ENCODE data around the gene MLC1.

The MLC1 gene

GRCh38 chr22:50078761-50079160, 6.5 kb downstream of the MLC1 start:
- H3K9me3 ChIP-seq (ENCODE audit: control insufficient read depth, low read length) = no peaks in the 10 kb centered on the region
- H3K27ac ChIP-seq (ENCODE audit: insufficient read depth, low read length, poor library complexity, severe bottlenecking) = no peak overlapping the region
- no peaks in the 10 kb centered on the region for H3K36me3 ChIP-seq (ENCODE audit: control insufficient read depth, insufficient read depth, low read length)
- H3K27me3 ChIP-seq (replicated peaks; ENCODE audit: control insufficient read depth, insufficient read depth, low read length, poor library complexity, severe bottlenecking) = no peaks in the 10 kb centered on the region
- no peak for DNase-seq
- H3K4me3 ChIP-seq (ENCODE audit: insufficient read depth, low read depth, low read length, poor library complexity, severe bottlenecking) = no peak overlapping the region
- no peaks in the 10 kb centered on the region for H3K4me1 ChIP-seq (ENCODE audit: control insufficient read depth, insufficient read depth, low read length, poor library complexity, severe bottlenecking)

GRCh38 chr22:50078246-50078645, 7.0 kb downstream of the MLC1 start:
- Histone ChIP-seq H3K27me3 (replicated peaks; ENCODE audit: control insufficient read depth, insufficient read depth, low read length, poor library complexity, severe bottlenecking) (no peaks in the 10 kb centered on the region), H3K4me1 (ENCODE audit: control insufficient read depth, insufficient read depth, low read length, poor library complexity, severe bottlenecking) (no peaks in the 10 kb centered on the region), H3K36me3 (ENCODE audit: control insufficient read depth, insufficient read depth, low read length) (no peaks in the 10 kb centered on the region), H3K9me3 (ENCODE audit: control insufficient read depth, low read length) (no peaks in the 10 kb centered on the region), H3K27ac (ENCODE audit: insufficient read depth, low read length, poor library complexity, severe bottlenecking) (no peak overlapping the region), H3K4me3 (ENCODE audit: insufficient read depth, low read depth, low read length, poor library complexity, severe bottlenecking) (no peak overlapping the region)
- no peak for DNase-seq

GRCh38 chr22:50076646-50077535, 8.3 kb downstream of the MLC1 start:
- Histone ChIP-seq H3K4me1 (ENCODE audit: control insufficient read depth, insufficient read depth, low read length, poor library complexity, severe bottlenecking) (no peaks in the 10 kb centered on the region), H3K27me3 (replicated peaks; ENCODE audit: control insufficient read depth, insufficient read depth, low read length, poor library complexity, severe bottlenecking) (no peaks in the 10 kb centered on the region), H3K27ac (ENCODE audit: insufficient read depth, low read length, poor library complexity, severe bottlenecking) (no peak overlapping the region), H3K9me3 (ENCODE audit: control insufficient read depth, low read length) (no peaks in the 10 kb centered on the region), H3K36me3 (ENCODE audit: control insufficient read depth, insufficient read depth, low read length) (no peaks in the 10 kb centered on the region), H3K4me3 (ENCODE audit: insufficient read depth, low read depth, low read length, poor library complexity, severe bottlenecking) (no peak overlapping the region)
- no peak for DNase-seq

GRCh38 chr22:50074551-50075530, 10.4 kb downstream of the MLC1 start:
- Histone ChIP-seq H3K36me3 (ENCODE audit: control insufficient read depth, insufficient read depth, low read length) (no peaks in the 10 kb centered on the region), H3K4me1 (ENCODE audit: control insufficient read depth, insufficient read depth, low read length, poor library complexity, severe bottlenecking) (no peaks in the 10 kb centered on the region), H3K4me3 (ENCODE audit: insufficient read depth, low read depth, low read length, poor library complexity, severe bottlenecking) (no peak overlapping the region), H3K9me3 (ENCODE audit: control insufficient read depth, low read length) (no peaks in the 10 kb centered on the region), H3K27me3 (replicated peaks; ENCODE audit: control insufficient read depth, insufficient read depth, low read length, poor library complexity, severe bottlenecking) (no peaks in the 10 kb centered on the region), H3K27ac (ENCODE audit: insufficient read depth, low read length, poor library complexity, severe bottlenecking) (no peak overlapping the region)
- DNase-seq = no peak

GRCh38 chr22:50074056-50074455, 11.2 kb downstream of the MLC1 start:
- no peaks in the 10 kb centered on the region for H3K27me3 ChIP-seq (replicated peaks; ENCODE audit: control insufficient read depth, insufficient read depth, low read length, poor library complexity, severe bottlenecking)
- H3K36me3 ChIP-seq (ENCODE audit: control insufficient read depth, insufficient read depth, low read length) = no peaks in the 10 kb centered on the region

GRCh38 chr22:50072714-50073538, 12.3 kb downstream of the MLC1 start:
- no peak overlapping the region for H3K4me3 ChIP-seq (ENCODE audit: insufficient read depth, low read depth, low read length, poor library complexity, severe bottlenecking)
- no peaks in the 10 kb centered on the region for H3K4me1 ChIP-seq (ENCODE audit: control insufficient read depth, insufficient read depth, low read length, poor library complexity, severe bottlenecking)
- H3K36me3 ChIP-seq (ENCODE audit: control insufficient read depth, insufficient read depth, low read length) = no peaks in the 10 kb centered on the region
- no peak for DNase-seq
- no peaks in the 10 kb centered on the region for H3K27me3 ChIP-seq (replicated peaks; ENCODE audit: control insufficient read depth, insufficient read depth, low read length, poor library complexity, severe bottlenecking)
- no peaks in the 10 kb centered on the region for H3K9me3 ChIP-seq (ENCODE audit: control insufficient read depth, low read length)
- H3K27ac ChIP-seq (ENCODE audit: insufficient read depth, low read length, poor library complexity, severe bottlenecking) = no peak overlapping the region

More at GRCh38 chr22:50074056-50074455, 11.2 kb downstream of the MLC1 start:
- no peak overlapping the region for H3K27ac ChIP-seq (ENCODE audit: insufficient read depth, low read length, poor library complexity, severe bottlenecking)
- no peak overlapping the region for H3K4me3 ChIP-seq (ENCODE audit: insufficient read depth, low read depth, low read length, poor library complexity, severe bottlenecking)
- H3K4me1 ChIP-seq (ENCODE audit: control insufficient read depth, insufficient read depth, low read length, poor library complexity, severe bottlenecking) = no peaks in the 10 kb centered on the region
- no peak for DNase-seq
- no peaks in the 10 kb centered on the region for H3K9me3 ChIP-seq (ENCODE audit: control insufficient read depth, low read length)

GRCh38 chr22:50072167-50072555, 13.1 kb downstream of the MLC1 start:
- Histone ChIP-seq H3K4me1 (ENCODE audit: control insufficient read depth, insufficient read depth, low read length, poor library complexity, severe bottlenecking) (no peaks in the 10 kb centered on the region), H3K27me3 (replicated peaks; ENCODE audit: control insufficient read depth, insufficient read depth, low read length, poor library complexity, severe bottlenecking) (no peaks in the 10 kb centered on the region), H3K9me3 (ENCODE audit: control insufficient read depth, low read length) (no peaks in the 10 kb centered on the region), H3K4me3 (ENCODE audit: insufficient read depth, low read depth, low read length, poor library complexity, severe bottlenecking) (no peak overlapping the region), H3K36me3 (ENCODE audit: control insufficient read depth, insufficient read depth, low read length) (no peaks in the 10 kb centered on the region), H3K27ac (ENCODE audit: insufficient read depth, low read length, poor library complexity, severe bottlenecking) (no peak overlapping the region)
- DNase-seq = no peak

- no peaks in the 10 kb centered on the region for H3K27me3 ChIP-seq (replicated peaks; ENCODE audit: control insufficient read depth, insufficient read depth, low read length, poor library complexity, severe bottlenecking)
- no peaks in the 10 kb centered on the region for H3K9me3 ChIP-seq (ENCODE audit: control insufficient read depth, low read length)
- no peak for DNase-seq
- no peaks in the 10 kb centered on the region for H3K36me3 ChIP-seq (ENCODE audit: control insufficient read depth, insufficient read depth, low read length)
- no peak overlapping the region for H3K4me3 ChIP-seq (ENCODE audit: insufficient read depth, low read depth, low read length, poor library complexity, severe bottlenecking)
- no peaks in the 10 kb centered on the region for H3K4me1 ChIP-seq (ENCODE audit: control insufficient read depth, insufficient read depth, low read length, poor library complexity, severe bottlenecking)
- no peak overlapping the region for H3K27ac ChIP-seq (ENCODE audit: insufficient read depth, low read length, poor library complexity, severe bottlenecking)
Measured at GRCh38 chr22:50071432-50072166, 13.6 kb downstream of the MLC1 start.

- DNase-seq = no peak
- Histone ChIP-seq H3K4me3 (ENCODE audit: insufficient read depth, low read depth, low read length, poor library complexity, severe bottlenecking) (no peak overlapping the region), H3K27me3 (replicated peaks; ENCODE audit: control insufficient read depth, insufficient read depth, low read length, poor library complexity, severe bottlenecking) (no peaks in the 10 kb centered on the region), H3K36me3 (ENCODE audit: control insufficient read depth, insufficient read depth, low read length) (no peaks in the 10 kb centered on the region), H3K9me3 (ENCODE audit: control insufficient read depth, low read length) (no peaks in the 10 kb centered on the region), H3K4me1 (ENCODE audit: control insufficient read depth, insufficient read depth, low read length, poor library complexity, severe bottlenecking) (no peaks in the 10 kb centered on the region), H3K27ac (ENCODE audit: insufficient read depth, low read length, poor library complexity, severe bottlenecking) (no peak overlapping the region)
Measured at GRCh38 chr22:50070366-50070765, 14.9 kb downstream of the MLC1 start.

All from effector memory CD4-positive, alpha-beta T cell (primary cell).